SK-N-SH (cell line): ENCODE data around the gene C12orf57. TPM values are rescaled to one million over a fixed set of nuclear protein-coding genes. Genes with fewer than 3 reads are reported as not detected.

ENCODE experiments used
- CTCF ChIA-PET: fragments of 300-600, 350-600 bp; formaldehyde crosslinking; extraction: SDS; loops from one replicate; lab custom pipeline; 2021; lab: Yijun Ruan, JAX
- POLR2A ChIA-PET: fragments of 350-600 bp; sonication (Branson Sonifier 250); formaldehyde crosslinking; extraction: SDS; loops from one replicate; lab custom pipeline; 2020; ENCODE audit warnings: antibody characterized with exemption, inconsistent platforms; lab: Yijun Ruan, JAX
- DNase-seq: peaks from one replicate; pipeline ENCODE4 v3.0.0; 2012
- H2AFZ ChIP-seq: fragments of 200-600 bp; sonication (generic); 2 replicates; pipeline ENCODE4 v1.8.1; 2016; ENCODE audit warnings: antibody characterized with exemption, mild to moderate bottlenecking, low read depth
- H3F3A ChIP-seq: fragments of 200-600 bp; sonication (generic); replicated peaks from 2 replicates; pipeline ENCODE3; 2016; ENCODE audit warnings: antibody characterized with exemption, mild to moderate bottlenecking; ENCODE audit not compliant: insufficient read depth
- H3K27ac ChIP-seq, 2 experiments: fragments of 200-500 bp in 1 of 2; fragments of 200-600 bp in 1 of 2; sonication (Bioruptor generic) in 1 of 2; sonication (generic), shearing (Covaris generic) in 1 of 2; 2 replicates each; pipeline versions ENCODE4 v1.5.1 to v1.6.1; 2014 to 2016; ENCODE audit warnings: low read depth in 2 of 2, inconsistent platforms in 1 of 2, low read length in 1 of 2, mild to moderate bottlenecking in 1 of 2, mixed read lengths in 1 of 2
- H3K27me3 ChIP-seq: fragments of 200-600 bp; sonication (generic), shearing (Covaris generic); 2 replicates; pipeline ENCODE4 v1.6.1; 2016; ENCODE audit warnings: mixed run types; ENCODE audit not compliant: insufficient read depth
- H3K36me3 ChIP-seq, 2 experiments: fragments of 200-500 bp in 1 of 2; fragments of 200-600 bp in 1 of 2; sonication (Bioruptor generic) in 1 of 2; sonication (generic) in 1 of 2; replicated peaks in 1 of 2; 2 replicates each; pipeline versions ENCODE3 to v1.5.1; 2014 to 2016; ENCODE audit warnings: low read length in 1 of 2, mild to moderate bottlenecking in 1 of 2; ENCODE audit not compliant: insufficient read depth in 2 of 2, control insufficient read depth in 1 of 2
- H3K4me1 ChIP-seq, 2 experiments: fragments of 200-500 bp in 1 of 2; fragments of 200-600 bp in 1 of 2; sonication (Bioruptor generic) in 1 of 2; sonication (generic), shearing (Covaris generic) in 1 of 2; 2 replicates each; pipeline versions ENCODE4 v1.5.1 to v1.6.1; 2014 to 2016; ENCODE audit warnings: low read depth in 1 of 2, low read length in 1 of 2, mixed run types in 1 of 2; ENCODE audit not compliant: insufficient read depth in 2 of 2, control insufficient read depth in 1 of 2
- H3K4me2 ChIP-seq: fragments of 200-600 bp; sonication (generic), shearing (Covaris generic); 2 replicates; pipeline ENCODE4 v1.6.1; 2017; ENCODE audit warnings: mixed run types
- H3K4me3 ChIP-seq, 2 experiments: fragments of 200-500 bp in 1 of 2; fragments of 200-600 bp in 1 of 2; sonication (Bioruptor generic) in 1 of 2; sonication (generic), shearing (Covaris generic) in 1 of 2; 2 replicates each; pipeline versions ENCODE4 v1.5.1 to v1.8.1; 2014 to 2016; ENCODE audit warnings: low read depth in 2 of 2, inconsistent platforms in 1 of 2, low read length in 1 of 2, mild to moderate bottlenecking in 1 of 2, mixed read lengths in 1 of 2, moderate library complexity in 1 of 2
- H3K79me2 ChIP-seq: fragments of 200-600 bp; sonication (generic); 2 replicates; pipeline ENCODE4 v1.8.1; 2017; ENCODE audit warnings: mild to moderate bottlenecking; ENCODE audit not compliant: insufficient read depth
- H3K9ac ChIP-seq: fragments of 200-600 bp; sonication (generic); 2 replicates; pipeline ENCODE4 v1.6.1; 2017; ENCODE audit warnings: mixed run types
- H3K9me2 ChIP-seq: fragments of 200-600 bp; sonication (generic); 2 replicates; pipeline ENCODE4 v1.6.1; 2017; ENCODE audit warnings: mixed run types
- H3K9me3 ChIP-seq: fragments of 200-600 bp; sonication (generic); 2 replicates; pipeline ENCODE4 v1.6.1; 2017; ENCODE audit warnings: mixed run types, mild to moderate bottlenecking, moderate library complexity
- H4K20me1 ChIP-seq: fragments of 200-600 bp; sonication (generic); 2 replicates; pipeline ENCODE4 v1.6.1; 2017; ENCODE audit warnings: mild to moderate bottlenecking, mixed run types; ENCODE audit not compliant: insufficient read depth
- CHD2 ChIP-seq: fragments of 150-350 bp; IDR thresholded peaks from 2 replicates; pipeline ENCODE4 v1.6.1; 2018; ENCODE audit warnings: low read length; ENCODE audit not compliant: partially characterized antibody
- EP300 ChIP-seq, 2 experiments: IDR thresholded peaks; 2 replicates each; pipeline versions ENCODE4 v1.4.0 to v1.6.1; 2012; ENCODE audit warnings: borderline replicate concordance in 1 of 2, low read depth in 1 of 2, low read length in 1 of 2
- FOSL2 ChIP-seq: IDR thresholded peaks from 2 replicates; pipeline ENCODE4 v1.4.0; 2012; ENCODE audit warnings: low read depth, mild to moderate bottlenecking, moderate library complexity, borderline replicate concordance
- FOXJ3 ChIP-seq: sonication (generic); formaldehyde crosslinking; IDR thresholded peaks from 2 replicates; pipeline ENCODE4 v1.5.1; 2020; ENCODE audit warnings: mild to moderate bottlenecking, missing genetic modification reagents
- MEF2A ChIP-seq: IDR thresholded peaks from 2 replicates; pipeline ENCODE4 v1.4.0; 2012; ENCODE audit warnings: low read depth, borderline replicate concordance
- MXI1 ChIP-seq: IDR thresholded peaks from 2 replicates; pipeline ENCODE4 v1.6.1; 2012; ENCODE audit warnings: mild to moderate bottlenecking, low read depth, low read length, improper control_type of control experiment
- NFIC ChIP-seq: IDR thresholded peaks from 2 replicates; pipeline ENCODE4 v1.4.0; 2012; ENCODE audit warnings: borderline replicate concordance
- NRF1 ChIP-seq: IDR thresholded peaks from 2 replicates; pipeline ENCODE4 v1.6.1; 2012; ENCODE audit warnings: low read depth, mild to moderate bottlenecking, low read length
- RAD21 ChIP-seq: IDR thresholded peaks from 2 replicates; pipeline ENCODE4 v1.6.1; 2012; ENCODE audit warnings: mild to moderate bottlenecking, low read length
- RCOR1 ChIP-seq: fragments of 150-350 bp; IDR thresholded peaks from 2 replicates; pipeline ENCODE4 v1.6.1; 2017; ENCODE audit warnings: antibody characterized with exemption, low read length
- RFX5 ChIP-seq: IDR thresholded peaks from 2 replicates; pipeline ENCODE4 v1.6.1; 2012; ENCODE audit warnings: mild to moderate bottlenecking, improper control_type of control experiment, low read length
- SIN3A ChIP-seq: IDR thresholded peaks from 2 replicates; pipeline ENCODE4 v1.6.1; 2012; ENCODE audit warnings: low read depth, mild to moderate bottlenecking, low read length, moderate library complexity, borderline replicate concordance
- SMC3 ChIP-seq: IDR thresholded peaks from 2 replicates; pipeline ENCODE4 v1.6.1; 2012; ENCODE audit warnings: low read depth, low read length, improper control_type of control experiment
- TAF1 ChIP-seq: IDR thresholded peaks from 2 replicates; pipeline ENCODE4 v1.6.1; 2012; ENCODE audit warnings: low read depth, mild to moderate bottlenecking, low read length, moderate library complexity, borderline replicate concordance
- YY1 ChIP-seq: IDR thresholded peaks from 2 replicates; pipeline ENCODE4 v1.4.0; 2012; ENCODE audit warnings: low read depth, mild to moderate bottlenecking
- WGBS: methylation state at CpG from one replicate; pipeline ENCODE4 v1.1.6; 2017; ENCODE audit warnings: low lambda C conversion rate; 5-methylcytosine and 5-hydroxymethylcytosine counted together
- polyA plus RNA-seq, 3 experiments: library from polyadenylated mRNA; depleted of rRNA; stranded (reverse); fragments of >200 nt; gene quantifications; 2 replicates each; pipeline ENCODE4 v1.2.3, GENCODE V29; 2012
- TF ChIP-seq, protein P1 (sequence below): fragments of 150-350 bp; IDR thresholded peaks from 2 replicates; pipeline ENCODE4 v1.6.1; 2016; ENCODE audit warnings: mild to moderate bottlenecking, low read depth, low read length
- TF ChIP-seq, protein P2 (sequence below): fragments of 150-350 bp; IDR thresholded peaks from 2 replicates; pipeline ENCODE4 v1.6.1; 2017; ENCODE audit warnings: antibody characterized with exemption, low read length, low read depth, borderline replicate concordance
- TF ChIP-seq, protein P3 (sequence below): IDR thresholded peaks from 2 replicates; pipeline ENCODE4 v1.6.1; 2012; ENCODE audit warnings: mild to moderate bottlenecking, low read depth, low read length, moderate library complexity
- TF ChIP-seq, protein P4 (sequence below): IDR thresholded peaks from 2 replicates; pipeline ENCODE4 v1.4.0; 2012; ENCODE audit warnings: low read depth, borderline replicate concordance
- TF ChIP-seq, protein P5 (sequence below): IDR thresholded peaks from 2 replicates; pipeline ENCODE4 v1.4.0; 2012; ENCODE audit warnings: low read depth
- TF ChIP-seq, protein P6 (sequence below): IDR thresholded peaks from 2 replicates; pipeline ENCODE4 v1.4.0; 2012; ENCODE audit warnings: low read depth, borderline replicate concordance

Gene C12orf57
- polyA plus RNA-seq, 1 of the 3 experiments (the other 2 are of a cell fraction), result 659 TPM

DNA sequence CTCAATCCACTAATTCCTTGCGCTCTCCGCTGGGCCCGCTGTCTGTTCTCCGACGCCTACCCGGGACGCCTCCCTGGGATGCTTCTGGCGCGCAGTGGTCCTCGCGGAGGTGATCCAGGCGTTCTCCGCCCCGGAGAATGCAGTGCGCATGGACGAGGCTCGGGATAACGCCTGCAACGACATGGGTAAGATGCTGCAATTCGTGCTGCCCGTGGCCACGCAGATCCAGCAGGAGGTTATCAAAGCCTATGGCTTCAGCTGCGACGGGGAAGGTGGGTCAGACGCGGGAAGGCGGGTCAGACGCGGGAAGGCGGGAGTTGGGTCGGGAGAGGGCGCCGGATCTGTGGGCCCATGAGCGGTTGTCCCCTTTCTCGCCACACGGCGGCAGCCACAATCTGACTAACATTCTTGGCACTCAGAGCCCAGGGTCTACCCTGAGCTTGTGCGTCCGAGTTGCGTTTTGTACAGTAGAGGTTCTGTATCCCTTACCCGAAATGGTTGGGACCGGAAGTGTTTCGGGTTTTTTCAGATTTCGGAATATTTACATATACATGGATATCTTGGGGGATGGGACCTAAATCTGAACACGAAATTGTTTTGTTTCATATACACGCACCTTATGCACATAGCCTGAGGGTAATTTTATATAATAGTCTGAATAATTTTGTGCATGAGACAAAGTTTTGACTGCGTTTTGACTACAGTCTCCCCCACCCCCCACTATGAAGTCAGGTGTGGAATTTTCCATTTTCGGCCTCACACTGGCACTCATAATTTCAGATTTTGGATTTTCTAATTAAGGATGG lies 762 bp downstream of the C12orf57 start:
- under 1% methylated on average over 43 of the region's 48 CpGs for WGBS
- H3K4me3 ChIP-seq, result peak overlapping the region; percentile 67 to 72
- CTCF ChIA-PET, result interaction anchor here (0.7 to 6.5 kb wide), 44 partner anchors 10 to 696 kb away, joined by 3 to 114 read pairs (median 5); partner anchors contain the start of genes ATN1, C1R, C1RL and COPS7A
- DNase-seq, result peak; percentile 93
- H3K9ac ChIP-seq, result peak overlapping the region; percentile 72
- no peaks in the 10 kb centered on the region for H3K9me2 ChIP-seq
- peaks cover 17 to 18% of the 10 kb centered on the region in 2 experiments for H3K36me3 ChIP-seq
- peak overlapping the region; percentile 89 to 98 for H3K27ac ChIP-seq
- H3K9me3 ChIP-seq, result no peaks in the 10 kb centered on the region
- POLR2A ChIA-PET, result interaction anchor here (0.6 to 4.6 kb wide), 27 partner anchors 9 to 860 kb away, joined by 3 to 82 read pairs (median 5); partner anchors contain the start of genes ATN1, C1R, C1RL and CDCA3
- no peaks in the 10 kb centered on the region for H3K27me3 ChIP-seq
- H3F3A ChIP-seq, result peaks cover 47% of the 10 kb centered on the region
- peaks cover 10% of the 10 kb centered on the region; the same call in 1 of the 2 replicates for H3K79me2 ChIP-seq
- no peak overlapping the region for H2AFZ ChIP-seq
- no peaks in the 10 kb centered on the region for H4K20me1 ChIP-seq
- peak overlapping the region; percentile 87 for H3K4me2 ChIP-seq
- peaks cover 6 to 13% of the 10 kb centered on the region in 2 experiments; a peak in 3 of 4 replicates for H3K4me1 ChIP-seq
- TF ChIP-seq SMC3, result peak; percentile 84
- TF ChIP-seq YY1, result 0 out of 2 replicates have a peak, but pooled peaks have one; percentile 33
- TF ChIP-seq, protein P1, sequence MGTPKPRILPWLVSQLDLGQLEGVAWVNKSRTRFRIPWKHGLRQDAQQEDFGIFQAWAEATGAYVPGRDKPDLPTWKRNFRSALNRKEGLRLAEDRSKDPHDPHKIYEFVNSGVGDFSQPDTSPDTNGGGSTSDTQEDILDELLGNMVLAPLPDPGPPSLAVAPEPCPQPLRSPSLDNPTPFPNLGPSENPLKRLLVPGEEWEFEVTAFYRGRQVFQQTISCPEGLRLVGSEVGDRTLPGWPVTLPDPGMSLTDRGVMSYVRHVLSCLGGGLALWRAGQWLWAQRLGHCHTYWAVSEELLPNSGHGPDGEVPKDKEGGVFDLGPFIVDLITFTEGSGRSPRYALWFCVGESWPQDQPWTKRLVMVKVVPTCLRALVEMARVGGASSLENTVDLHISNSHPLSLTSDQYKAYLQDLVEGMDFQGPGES, result no peak
- TF ChIP-seq MXI1, result peak; percentile 54
- TF ChIP-seq FOXJ3 (CRISPR knock-in tag), result no peak
- peak; percentile 36 for TF ChIP-seq CHD2
- TF ChIP-seq RCOR1, result peak; percentile 31; the same call in 1 of the 2 replicates
- TF ChIP-seq, protein P2, sequence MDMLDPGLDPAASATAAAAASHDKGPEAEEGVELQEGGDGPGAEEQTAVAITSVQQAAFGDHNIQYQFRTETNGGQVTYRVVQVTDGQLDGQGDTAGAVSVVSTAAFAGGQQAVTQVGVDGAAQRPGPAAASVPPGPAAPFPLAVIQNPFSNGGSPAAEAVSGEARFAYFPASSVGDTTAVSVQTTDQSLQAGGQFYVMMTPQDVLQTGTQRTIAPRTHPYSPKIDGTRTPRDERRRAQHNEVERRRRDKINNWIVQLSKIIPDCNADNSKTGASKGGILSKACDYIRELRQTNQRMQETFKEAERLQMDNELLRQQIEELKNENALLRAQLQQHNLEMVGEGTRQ, result no peak
- 0 out of 2 replicates have a peak, but pooled peaks have one; percentile 13 for TF ChIP-seq SIN3A
- peak; percentile 51 for TF ChIP-seq NFIC
- TF ChIP-seq, protein P3, sequence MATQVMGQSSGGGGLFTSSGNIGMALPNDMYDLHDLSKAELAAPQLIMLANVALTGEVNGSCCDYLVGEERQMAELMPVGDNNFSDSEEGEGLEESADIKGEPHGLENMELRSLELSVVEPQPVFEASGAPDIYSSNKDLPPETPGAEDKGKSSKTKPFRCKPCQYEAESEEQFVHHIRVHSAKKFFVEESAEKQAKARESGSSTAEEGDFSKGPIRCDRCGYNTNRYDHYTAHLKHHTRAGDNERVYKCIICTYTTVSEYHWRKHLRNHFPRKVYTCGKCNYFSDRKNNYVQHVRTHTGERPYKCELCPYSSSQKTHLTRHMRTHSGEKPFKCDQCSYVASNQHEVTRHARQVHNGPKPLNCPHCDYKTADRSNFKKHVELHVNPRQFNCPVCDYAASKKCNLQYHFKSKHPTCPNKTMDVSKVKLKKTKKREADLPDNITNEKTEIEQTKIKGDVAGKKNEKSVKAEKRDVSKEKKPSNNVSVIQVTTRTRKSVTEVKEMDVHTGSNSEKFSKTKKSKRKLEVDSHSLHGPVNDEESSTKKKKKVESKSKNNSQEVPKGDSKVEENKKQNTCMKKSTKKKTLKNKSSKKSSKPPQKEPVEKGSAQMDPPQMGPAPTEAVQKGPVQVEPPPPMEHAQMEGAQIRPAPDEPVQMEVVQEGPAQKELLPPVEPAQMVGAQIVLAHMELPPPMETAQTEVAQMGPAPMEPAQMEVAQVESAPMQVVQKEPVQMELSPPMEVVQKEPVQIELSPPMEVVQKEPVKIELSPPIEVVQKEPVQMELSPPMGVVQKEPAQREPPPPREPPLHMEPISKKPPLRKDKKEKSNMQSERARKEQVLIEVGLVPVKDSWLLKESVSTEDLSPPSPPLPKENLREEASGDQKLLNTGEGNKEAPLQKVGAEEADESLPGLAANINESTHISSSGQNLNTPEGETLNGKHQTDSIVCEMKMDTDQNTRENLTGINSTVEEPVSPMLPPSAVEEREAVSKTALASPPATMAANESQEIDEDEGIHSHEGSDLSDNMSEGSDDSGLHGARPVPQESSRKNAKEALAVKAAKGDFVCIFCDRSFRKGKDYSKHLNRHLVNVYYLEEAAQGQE, result no peak
- peak; percentile 82 for TF ChIP-seq RAD21
- 0 out of 2 replicates have a peak, but pooled peaks have one; percentile 8 for TF ChIP-seq RFX5
- no peak for TF ChIP-seq MEF2A
- TF ChIP-seq FOSL2, result no peak
- TF ChIP-seq TAF1, result peak; percentile 30; the same call in 1 of the 2 replicates
- TF ChIP-seq NRF1, result 0 out of 2 replicates have a peak, but pooled peaks have one; percentile 4
- TF ChIP-seq, protein P4, sequence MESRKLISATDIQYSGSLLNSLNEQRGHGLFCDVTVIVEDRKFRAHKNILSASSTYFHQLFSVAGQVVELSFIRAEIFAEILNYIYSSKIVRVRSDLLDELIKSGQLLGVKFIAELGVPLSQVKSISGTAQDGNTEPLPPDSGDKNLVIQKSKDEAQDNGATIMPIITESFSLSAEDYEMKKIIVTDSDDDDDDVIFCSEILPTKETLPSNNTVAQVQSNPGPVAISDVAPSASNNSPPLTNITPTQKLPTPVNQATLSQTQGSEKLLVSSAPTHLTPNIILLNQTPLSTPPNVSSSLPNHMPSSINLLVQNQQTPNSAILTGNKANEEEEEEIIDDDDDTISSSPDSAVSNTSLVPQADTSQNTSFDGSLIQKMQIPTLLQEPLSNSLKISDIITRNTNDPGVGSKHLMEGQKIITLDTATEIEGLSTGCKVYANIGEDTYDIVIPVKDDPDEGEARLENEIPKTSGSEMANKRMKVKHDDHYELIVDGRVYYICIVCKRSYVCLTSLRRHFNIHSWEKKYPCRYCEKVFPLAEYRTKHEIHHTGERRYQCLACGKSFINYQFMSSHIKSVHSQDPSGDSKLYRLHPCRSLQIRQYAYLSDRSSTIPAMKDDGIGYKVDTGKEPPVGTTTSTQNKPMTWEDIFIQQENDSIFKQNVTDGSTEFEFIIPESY, result no peak
- TF ChIP-seq, protein P5, sequence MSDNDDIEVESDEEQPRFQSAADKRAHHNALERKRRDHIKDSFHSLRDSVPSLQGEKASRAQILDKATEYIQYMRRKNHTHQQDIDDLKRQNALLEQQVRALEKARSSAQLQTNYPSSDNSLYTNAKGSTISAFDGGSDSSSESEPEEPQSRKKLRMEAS, result peak; percentile 86
- TF ChIP-seq EP300 (IDR thresholded peaks at IDR 0.05; ENCODE audit: borderline replicate concordance in 1 of 2, low read depth in 1 of 2, low read length in 1 of 2), result no peak
- TF ChIP-seq, protein P6, sequence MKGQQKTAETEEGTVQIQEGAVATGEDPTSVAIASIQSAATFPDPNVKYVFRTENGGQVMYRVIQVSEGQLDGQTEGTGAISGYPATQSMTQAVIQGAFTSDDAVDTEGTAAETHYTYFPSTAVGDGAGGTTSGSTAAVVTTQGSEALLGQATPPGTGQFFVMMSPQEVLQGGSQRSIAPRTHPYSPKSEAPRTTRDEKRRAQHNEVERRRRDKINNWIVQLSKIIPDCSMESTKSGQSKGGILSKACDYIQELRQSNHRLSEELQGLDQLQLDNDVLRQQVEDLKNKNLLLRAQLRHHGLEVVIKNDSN, result no peak
